H1 (cell line): Measurements from ENCODE around the gene TSC2.

Experiments used
- EP300 ChIP-seq, 2 experiments: IDR thresholded peaks; 1 replicate in 1 of 2; 2 replicates in 1 of 2; pipeline ENCODE4 v1.6.1; 2011 to 2012; ENCODE audit warnings: low read depth in 2 of 2, low read length in 2 of 2, mild to moderate bottlenecking in 2 of 2, borderline replicate concordance in 1 of 2, inconsistent platforms in 1 of 2, moderate library complexity in 1 of 2
- SIN3A ChIP-seq, 2 experiments: IDR thresholded peaks in 1 of 2; conservative IDR thresholded peaks in 1 of 2; 2 replicates each; pipeline ENCODE4 v1.6.1; 2011 to 2012; ENCODE audit warnings: low read length in 2 of 2, improper control_type of control experiment in 1 of 2, low read depth in 1 of 2, mild to moderate bottlenecking in 1 of 2
- SIX5 ChIP-seq: IDR thresholded peaks from 2 replicates; pipeline ENCODE4 v1.6.1; 2011; ENCODE audit warnings: mild to moderate bottlenecking, low read depth, low read length
- TCF12 ChIP-seq: IDR thresholded peaks from 2 replicates; pipeline ENCODE4 v1.6.1; 2011; ENCODE audit warnings: low read depth, mild to moderate bottlenecking, low read length
- TF ChIP-seq, protein P1 (sequence below), 3 experiments: IDR thresholded peaks; 1 replicate in 2 of 3; 2 replicates in 1 of 3; pipeline versions ENCODE4 v1.5.1 to v1.6.1; 2011; ENCODE audit warnings: low read length in 3 of 3, mild to moderate bottlenecking in 3 of 3, inconsistent platforms in 2 of 3, low read depth in 1 of 3, moderate library complexity in 1 of 3; ENCODE audit not compliant: insufficient read depth in 1 of 3; ENCODE audit errors: control extremely low read depth in 1 of 3

DNA sequence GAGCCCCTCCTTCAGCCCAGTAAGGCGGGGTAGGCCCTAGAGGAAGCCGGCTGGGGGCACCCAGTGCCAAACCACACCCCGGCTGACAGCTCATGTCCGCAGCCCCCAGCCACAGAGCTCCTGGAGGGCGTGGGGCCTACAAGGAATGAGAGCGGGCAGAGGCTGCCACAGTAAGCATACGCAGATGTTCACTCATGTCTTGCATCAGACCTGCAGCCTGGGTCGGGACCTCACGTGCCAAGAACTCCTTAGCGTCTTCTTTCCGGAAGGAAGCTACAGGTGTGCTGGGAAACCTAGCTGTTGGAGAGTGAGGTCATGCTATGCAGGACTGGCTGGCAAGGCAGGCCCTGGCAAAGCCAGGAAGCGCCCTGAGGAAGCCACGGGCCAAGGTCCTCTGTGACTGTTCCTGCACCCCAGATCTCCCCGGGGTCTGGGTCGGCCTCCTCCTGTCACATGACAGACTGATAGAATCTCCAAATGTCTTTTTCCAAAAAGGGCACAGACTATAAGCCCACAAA lies 39.7 kb upstream of the TSC2 start:
- TF ChIP-seq SIX5: no peak
- TF ChIP-seq EP300 (IDR thresholded peaks at IDR 0.05; ENCODE audit: borderline replicate concordance in 1 of 2, low read depth in 2 of 2, low read length in 2 of 2): no peak
- TF ChIP-seq SIN3A (conservative IDR thresholded peaks at IDR 0.05 in 1 of 2, IDR thresholded peaks at IDR 0.05 in 1 of 2; ENCODE audit: low read depth in 1 of 2, low read length in 2 of 2): no peak
- TF ChIP-seq, protein P1, sequence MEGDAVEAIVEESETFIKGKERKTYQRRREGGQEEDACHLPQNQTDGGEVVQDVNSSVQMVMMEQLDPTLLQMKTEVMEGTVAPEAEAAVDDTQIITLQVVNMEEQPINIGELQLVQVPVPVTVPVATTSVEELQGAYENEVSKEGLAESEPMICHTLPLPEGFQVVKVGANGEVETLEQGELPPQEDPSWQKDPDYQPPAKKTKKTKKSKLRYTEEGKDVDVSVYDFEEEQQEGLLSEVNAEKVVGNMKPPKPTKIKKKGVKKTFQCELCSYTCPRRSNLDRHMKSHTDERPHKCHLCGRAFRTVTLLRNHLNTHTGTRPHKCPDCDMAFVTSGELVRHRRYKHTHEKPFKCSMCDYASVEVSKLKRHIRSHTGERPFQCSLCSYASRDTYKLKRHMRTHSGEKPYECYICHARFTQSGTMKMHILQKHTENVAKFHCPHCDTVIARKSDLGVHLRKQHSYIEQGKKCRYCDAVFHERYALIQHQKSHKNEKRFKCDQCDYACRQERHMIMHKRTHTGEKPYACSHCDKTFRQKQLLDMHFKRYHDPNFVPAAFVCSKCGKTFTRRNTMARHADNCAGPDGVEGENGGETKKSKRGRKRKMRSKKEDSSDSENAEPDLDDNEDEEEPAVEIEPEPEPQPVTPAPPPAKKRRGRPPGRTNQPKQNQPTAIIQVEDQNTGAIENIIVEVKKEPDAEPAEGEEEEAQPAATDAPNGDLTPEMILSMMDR (IDR thresholded peaks at IDR 0.05; ENCODE audit: control extremely low read depth in 1 of 3, insufficient read depth in 1 of 3, low read depth in 1 of 3, low read length in 3 of 3): no peak
- no peak for TF ChIP-seq TCF12
